HCEC 1CT (cell line): ENCODE data around the gene ZNF408.
"Not testable (repeated sequence)": the region's sequence is repeated elsewhere in the genome, so short reads cannot be mapped to it uniquely, and the experiment has no call there.

Source experiments
- DNase-seq: peaks from one replicate; pipeline ENCODE4 v3.0.0-alpha.2; 2017

Gene ZNF408

GRCh38 chr11:46700241-46701077, at the start of gene ZNF408, which contains the start of gene ARHGAP1:
TSS of gene ZNF408 (plus strand) at chr11:46701031. CDS start at chr11:46701048, 17 bp downstream.
TSS of gene ARHGAP1 (minus strand) at chr11:46700619. CDS start at chr11:46696107, 4,512 bp downstream.
- peak; percentile 98 for DNase-seq

- no peak for DNase-seq
These were observed 45.2 kb upstream of the ZNF408 start for GRCh38 chr11:46655631-46656030.

GRCh38 chr11:46657186-46657585, 43.6 kb upstream of the ZNF408 start:
- DNase-seq, result no peak

- peak; percentile 34 for DNase-seq
These were observed 42.6 kb upstream of the ZNF408 start for GRCh38 chr11:46658259-46658658.

GRCh38 chr11:46659908-46660307, 40.9 kb upstream of the ZNF408 start:
- DNase-seq, result peak; percentile 37

- no peak for DNase-seq
These were observed 39.0 kb upstream of the ZNF408 start for GRCh38 chr11:46661836-46662235.

- DNase-seq, result no peak
These were observed 38.5 kb upstream of the ZNF408 start for GRCh38 chr11:46662366-46662765.

- DNase-seq, result no peak
These were observed 37.4 kb upstream of the ZNF408 start for GRCh38 chr11:46663277-46663940.

GRCh38 chr11:46664612-46665011, 36.2 kb upstream of the ZNF408 start:
- no peak for DNase-seq

GRCh38 chr11:46665356-46665755, 35.5 kb upstream of the ZNF408 start:
- no peak for DNase-seq

- DNase-seq, result no peak
These were observed 34.3 kb upstream of the ZNF408 start for GRCh38 chr11:46666516-46666915.

GRCh38 chr11:46667043-46667481, 33.8 kb upstream of the ZNF408 start:
- DNase-seq, result no peak

- no peak for DNase-seq
These were observed 32.2 kb upstream of the ZNF408 start for GRCh38 chr11:46668480-46669085.

- no peak for DNase-seq
These were observed 31.1 kb upstream of the ZNF408 start for GRCh38 chr11:46669711-46670139.

GRCh38 chr11:46670521-46670920, 30.3 kb upstream of the ZNF408 start:
- DNase-seq, result not testable (repeated sequence)

GRCh38 chr11:46671958-46672315, 28.9 kb upstream of the ZNF408 start:
- no peak for DNase-seq

GRCh38 chr11:46672381-46672839, 28.4 kb upstream of the ZNF408 start:
- DNase-seq, result no peak

GRCh38 chr11:46673713-46674462, 26.9 kb upstream of the ZNF408 start:
- DNase-seq, result no peak

GRCh38 chr11:46674463-46675287, 26.2 kb upstream of the ZNF408 start:
- no peak for DNase-seq

- peak; percentile 50 for DNase-seq
These were observed 25.5 kb upstream of the ZNF408 start for GRCh38 chr11:46675288-46675851.

- no peak for DNase-seq
These were observed 24.9 kb upstream of the ZNF408 start for GRCh38 chr11:46675949-46676348.
